H9 (cell line): ENCODE measurements around the gene RGS3. TPM values are rescaled to one million over a fixed set of nuclear protein-coding genes. Genes with fewer than 3 reads are reported as not detected.

Source experiments
- DNase-seq: peaks from one replicate; pipeline ENCODE4 v3.0.0-alpha.2; 2017
- H2AFZ ChIP-seq: one replicate; pipeline ENCODE4 v1.6.1; 2013; ENCODE audit warnings: mild to moderate bottlenecking, low read length, control low read depth, moderate library complexity
- H2AK5ac ChIP-seq: 2 replicates; pipeline ENCODE4 v1.6.1; 2013; ENCODE audit warnings: low read length, control low read depth, mixed read lengths; ENCODE audit not compliant: insufficient read length
- H2BK120ac ChIP-seq: one replicate; pipeline ENCODE4 v1.6.1; 2013; ENCODE audit warnings: low read depth, mild to moderate bottlenecking, low read length, control low read depth, inconsistent platforms; ENCODE audit not compliant: poor library complexity, severe bottlenecking
- H2BK12ac ChIP-seq: 2 replicates; pipeline ENCODE4 v1.6.1; 2013; ENCODE audit warnings: low read length, control low read depth, mixed read lengths, low read depth; ENCODE audit not compliant: insufficient read length
- H2BK15ac ChIP-seq: 2 replicates; pipeline ENCODE4 v1.6.1; 2013; ENCODE audit warnings: low read depth, low read length, control low read depth
- H2BK20ac ChIP-seq: one replicate; pipeline ENCODE4 v1.6.1; 2013; ENCODE audit warnings: low read depth, mild to moderate bottlenecking, low read length, control low read depth, inconsistent platforms; ENCODE audit not compliant: poor library complexity, severe bottlenecking
- H2BK5ac ChIP-seq: 2 replicates; pipeline ENCODE4 v1.6.1; 2013; ENCODE audit warnings: low read length, control low read depth, mixed read lengths; ENCODE audit not compliant: insufficient read length
- H3K14ac ChIP-seq: 2 replicates; pipeline ENCODE4 v1.6.1; 2013; ENCODE audit warnings: low read length, control low read depth; ENCODE audit not compliant: insufficient read depth
- H3K18ac ChIP-seq: 2 replicates; pipeline ENCODE4 v1.6.1; 2013; ENCODE audit warnings: low read depth, mild to moderate bottlenecking, mixed read lengths, low read length, control low read depth; ENCODE audit not compliant: insufficient read length
- H3K23ac ChIP-seq: 2 replicates; pipeline ENCODE4 v1.6.1; 2013; ENCODE audit warnings: low read length, control low read depth, mixed read lengths, low read depth; ENCODE audit not compliant: insufficient read length
- H3K23me2 ChIP-seq: 2 replicates; pipeline ENCODE4 v1.6.1; 2013; ENCODE audit warnings: low read depth, mild to moderate bottlenecking, mixed read lengths, low read length, control low read depth; ENCODE audit not compliant: insufficient read length, poor library complexity, severe bottlenecking
- H3K27ac ChIP-seq: 2 replicates; pipeline ENCODE4 v1.5.1; 2013; ENCODE audit warnings: low read length, control low read depth, mixed read lengths, low read depth; ENCODE audit not compliant: insufficient read length
- H3K27me3 ChIP-seq: 2 replicates; pipeline ENCODE4 v1.6.1; 2013; ENCODE audit warnings: low read length, control low read depth, inconsistent platforms; ENCODE audit not compliant: insufficient read depth
- H3K4ac ChIP-seq: 2 replicates; pipeline ENCODE4 v1.6.1; 2013; ENCODE audit warnings: low read depth, mild to moderate bottlenecking, control low read depth, inconsistent platforms, low read length, moderate library complexity
- H3K4me1 ChIP-seq: 2 replicates; pipeline ENCODE4 v1.6.1; 2013; ENCODE audit warnings: low read length, control low read depth, inconsistent platforms; ENCODE audit not compliant: insufficient read depth
- H3K4me2 ChIP-seq: 2 replicates; pipeline ENCODE4 v1.6.1; 2013; ENCODE audit warnings: low read length, control low read depth, mixed read lengths; ENCODE audit not compliant: insufficient read length, insufficient read depth
- H3K56ac ChIP-seq: 2 replicates; pipeline ENCODE4 v1.6.1; 2013; ENCODE audit warnings: low read depth, mild to moderate bottlenecking, mixed read lengths, low read length, control low read depth; ENCODE audit not compliant: insufficient read length
- H3K79me1 ChIP-seq: 2 replicates; pipeline ENCODE4 v1.6.1; 2013; ENCODE audit warnings: low read depth, mild to moderate bottlenecking, moderate library complexity, low read length, control low read depth, inconsistent platforms; ENCODE audit not compliant: insufficient read depth, poor library complexity, severe bottlenecking
- H3K79me2 ChIP-seq: 2 replicates; pipeline ENCODE4 v1.6.1; 2013; ENCODE audit warnings: low read length, control low read depth, inconsistent platforms; ENCODE audit not compliant: insufficient read depth
- H3K9ac ChIP-seq: 2 replicates; pipeline ENCODE4 v1.6.1; 2013; ENCODE audit warnings: low read length, control low read depth, mixed read lengths; ENCODE audit not compliant: insufficient read length; ENCODE audit errors: extremely low read depth
- H3K9me3 ChIP-seq: one replicate; pipeline ENCODE4 v1.6.1; 2013; ENCODE audit warnings: low read depth, low read length, inconsistent platforms; ENCODE audit not compliant: control insufficient read depth
- H3T11ph ChIP-seq: one replicate; pipeline ENCODE4 v1.6.1; 2013; ENCODE audit warnings: mild to moderate bottlenecking, low read length, control low read depth, inconsistent platforms
- H4K20me1 ChIP-seq: one replicate; pipeline ENCODE4 v1.6.1; 2013; ENCODE audit not compliant: control insufficient read depth, insufficient read length, insufficient read depth
- H4K5ac ChIP-seq: 2 replicates; pipeline ENCODE4 v1.6.1; 2013; ENCODE audit warnings: low read depth, mild to moderate bottlenecking, mixed read lengths, low read length, control low read depth; ENCODE audit not compliant: insufficient read length
- H4K8ac ChIP-seq: replicated peaks from 2 replicates; pipeline ENCODE4 v1.6.1; 2013; ENCODE audit warnings: low read length, control low read depth, mixed read lengths, low read depth; ENCODE audit not compliant: insufficient read length
- H4K91ac ChIP-seq: 2 replicates; pipeline ENCODE4 v1.6.1; 2013; ENCODE audit warnings: low read depth, mild to moderate bottlenecking, moderate library complexity, mixed read lengths, low read length, control low read depth; ENCODE audit not compliant: insufficient read length
- H3K27ac Mint-ChIP-seq, 3 experiments: 2 replicates in 2 of 3; 3 replicates in 1 of 3; pipeline ENCODE4 v1.8.0; 2020 to 2021; ENCODE audit warnings: mixed read lengths in 3 of 3, mild to moderate bottlenecking in 1 of 3, moderate library complexity in 1 of 3
- H3K27me3 Mint-ChIP-seq: 2 replicates; pipeline ENCODE4 v1.8.0; 2021; ENCODE audit warnings: low read depth, mild to moderate bottlenecking, moderate library complexity, mixed read lengths
- H3K36me3 Mint-ChIP-seq, 3 experiments: 2 replicates in 2 of 3; 3 replicates in 1 of 3; pipeline ENCODE4 v1.8.0; 2020 to 2021; ENCODE audit warnings: low read depth in 3 of 3, mixed read lengths in 3 of 3; ENCODE audit not compliant: insufficient read depth in 1 of 3
- H3K4me1 Mint-ChIP-seq, 2 experiments: 2 replicates each; pipeline ENCODE4 v1.8.0; 2020; ENCODE audit warnings: mixed read lengths in 2 of 2
- H3K4me3 Mint-ChIP-seq, 2 experiments: 2 replicates in 1 of 2; 3 replicates in 1 of 2; pipeline ENCODE4 v1.8.0; 2020 to 2021; ENCODE audit warnings: mild to moderate bottlenecking in 2 of 2, mixed read lengths in 2 of 2, moderate library complexity in 1 of 2
- H3K9me3 Mint-ChIP-seq, 2 experiments: 2 replicates in 1 of 2; 3 replicates in 1 of 2; pipeline ENCODE4 v1.8.0; 2020; ENCODE audit warnings: mild to moderate bottlenecking in 2 of 2, mixed read lengths in 2 of 2, moderate library complexity in 1 of 2
- CTCF ChIP-seq: fragments of 200-600 bp; sonication (generic); conservative IDR thresholded peaks from 3 replicates; pipeline ENCODE4 v1.8.0; 2021; ENCODE audit warnings: antibody characterized with exemption, mild to moderate bottlenecking
- WGBS: extraction: QIAGEN DNeasy Blood & Tissue Kit; methylation state at CpG from one replicate; pipeline ENCODE4 v1.1.7; 2013; ENCODE audit warnings: missing lambda C conversion rate, low lambda C conversion rate, mixed read lengths; ENCODE audit not compliant: insufficient read length; ENCODE audit errors: extremely low coverage; 5-methylcytosine and 5-hydroxymethylcytosine counted together
- total RNA-seq: library from RNA; stranded (reverse); gene quantifications from 2 replicates; pipeline ENCODE4 v1.2.1, GENCODE V29; 2021

Gene RGS3
- total RNA-seq, 1 experiment from 2014 or later, result 13.9 TPM

DNA sequence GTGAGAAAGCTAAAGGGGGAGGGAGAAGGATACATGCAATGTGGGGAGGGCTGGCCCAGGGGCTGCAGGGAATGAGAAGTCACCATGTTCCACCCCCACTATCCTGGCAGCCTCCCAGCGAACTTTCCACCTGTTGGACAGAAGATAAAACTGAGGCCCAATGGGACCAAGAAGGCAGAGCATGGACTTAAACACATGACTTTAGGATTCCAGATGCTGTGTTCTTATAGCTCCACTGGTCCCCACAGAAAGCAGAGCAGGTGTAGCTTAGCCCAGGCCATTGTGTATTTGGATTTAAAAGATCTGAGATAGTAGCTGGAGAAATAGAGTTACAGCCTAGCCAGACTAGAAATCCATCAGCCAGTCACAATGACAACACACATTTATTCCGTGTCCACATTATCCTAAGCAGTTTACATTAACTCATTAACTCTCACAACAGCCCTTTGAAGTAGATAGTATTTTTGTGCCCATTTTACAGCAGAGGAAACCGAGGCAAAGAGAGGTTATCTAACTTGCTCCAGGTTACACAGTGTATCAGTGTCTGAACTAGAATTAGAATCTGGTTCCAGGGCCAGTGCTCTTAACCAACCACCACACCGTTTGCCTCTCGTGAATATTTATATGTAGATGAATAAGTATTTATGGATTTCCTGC is 121.0 kb downstream of the RGS3 start:
- Mint-ChIP-seq H3K36me3 (peaks cover 0 to 14% (median 9%) of the 10 kb centered on the region in 3 experiments; a peak in 4 of 7 replicates), H3K4me1 (peaks cover 8% of the 10 kb centered on the region in 2 experiments; a peak in 3 of 4 replicates), H3K27me3 (no peaks in the 10 kb centered on the region), H3K27ac (no peak overlapping the region; a peak in 1 of 7 replicates), H3K9me3 (no peaks in the 10 kb centered on the region), H3K4me3 (no peak overlapping the region)
- Histone ChIP-seq H3K79me1 (no peaks in the 10 kb centered on the region), H3K27me3 (no peaks in the 10 kb centered on the region), H2BK15ac (no peak overlapping the region), H3K27ac (no peak overlapping the region), H2BK120ac (no peak overlapping the region), H3K14ac (no peak overlapping the region), H2AK5ac (no peak overlapping the region), H3T11ph (no peak overlapping the region), H2BK12ac (no peak overlapping the region), H4K5ac (no peak overlapping the region), H3K4ac (no peak overlapping the region), H3K23ac (no peak overlapping the region), H2BK20ac (no peak overlapping the region), H3K9me3 (no peaks in the 10 kb centered on the region), H4K20me1 (no peaks in the 10 kb centered on the region), H2AFZ (no peak overlapping the region), H3K56ac (no peak overlapping the region), H3K79me2 (no peaks in the 10 kb centered on the region), H4K8ac (no peak overlapping the region), H2BK5ac (no peak overlapping the region), H3K4me2 (no peak overlapping the region), H3K4me1 (peaks cover 2% of the 10 kb centered on the region; the same call in 1 of the 2 replicates), H3K9ac (no peak overlapping the region), H4K91ac (no peak overlapping the region), H3K18ac (no peak overlapping the region), H3K23me2 (no peaks in the 10 kb centered on the region)
- WGBS, result no CpG with 5 or more reads among the region's 5 CpGs
- DNase-seq, result no peak
- TF ChIP-seq CTCF, result no peak
